ENCODE measurements around the gene EFCAB7.

GRCh38 chr1:63487336-63488065 lies 35.8 kb upstream of the EFCAB7 start:
- no peak for TF ChIP-seq POLR2A (IDR thresholded peaks at IDR 0.05)
- TF ChIP-seq CTCF (IDR thresholded peaks at IDR 0.05): no peak
